Measurements from ENCODE around the gene ZFP3. TPM values are rescaled to one million over a fixed set of nuclear protein-coding genes. Genes with fewer than 3 reads are reported as not detected.
"Not testable (repeated sequence)": the region's sequence is repeated elsewhere in the genome, so short reads cannot be mapped to it uniquely, and the experiment has no call there.

The ZFP3 gene
- total RNA-seq, 1 donor from 2014 or later, result 0.38 TPM

- H3K9me3 Mint-ChIP-seq (ENCODE audit: unreplicated experiment), result no peaks in the 10 kb centered on the region
- TF ChIP-seq, protein P1, sequence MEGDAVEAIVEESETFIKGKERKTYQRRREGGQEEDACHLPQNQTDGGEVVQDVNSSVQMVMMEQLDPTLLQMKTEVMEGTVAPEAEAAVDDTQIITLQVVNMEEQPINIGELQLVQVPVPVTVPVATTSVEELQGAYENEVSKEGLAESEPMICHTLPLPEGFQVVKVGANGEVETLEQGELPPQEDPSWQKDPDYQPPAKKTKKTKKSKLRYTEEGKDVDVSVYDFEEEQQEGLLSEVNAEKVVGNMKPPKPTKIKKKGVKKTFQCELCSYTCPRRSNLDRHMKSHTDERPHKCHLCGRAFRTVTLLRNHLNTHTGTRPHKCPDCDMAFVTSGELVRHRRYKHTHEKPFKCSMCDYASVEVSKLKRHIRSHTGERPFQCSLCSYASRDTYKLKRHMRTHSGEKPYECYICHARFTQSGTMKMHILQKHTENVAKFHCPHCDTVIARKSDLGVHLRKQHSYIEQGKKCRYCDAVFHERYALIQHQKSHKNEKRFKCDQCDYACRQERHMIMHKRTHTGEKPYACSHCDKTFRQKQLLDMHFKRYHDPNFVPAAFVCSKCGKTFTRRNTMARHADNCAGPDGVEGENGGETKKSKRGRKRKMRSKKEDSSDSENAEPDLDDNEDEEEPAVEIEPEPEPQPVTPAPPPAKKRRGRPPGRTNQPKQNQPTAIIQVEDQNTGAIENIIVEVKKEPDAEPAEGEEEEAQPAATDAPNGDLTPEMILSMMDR (IDR thresholded peaks at IDR 0.05; ENCODE audit: unreplicated experiment), result no peak
- peaks cover 5% of the 10 kb centered on the region for H3K27me3 Mint-ChIP-seq (ENCODE audit: unreplicated experiment)
- H3K36me3 Mint-ChIP-seq (ENCODE audit: low read depth, unreplicated experiment), result peaks cover 6% of the 10 kb centered on the region
- no peak for DNase-seq (ENCODE audit: low spot score)
- no peaks in the 10 kb centered on the region for H3K4me1 Mint-ChIP-seq (ENCODE audit: unreplicated experiment)
- no peak overlapping the region for H3K27ac Mint-ChIP-seq (ENCODE audit: unreplicated experiment)
- H3K4me3 Mint-ChIP-seq (ENCODE audit: unreplicated experiment), result no peak overlapping the region
Observed at GRCh38 chr17:5138616-5139457, 60.6 kb downstream of the ZFP3 start.

GRCh38 chr17:5139458-5139732 lies 61.1 kb downstream of the ZFP3 start:
- TF ChIP-seq, protein P1 (IDR thresholded peaks at IDR 0.05; ENCODE audit: unreplicated experiment), result no peak
- Mint-ChIP-seq H3K9me3 (ENCODE audit: unreplicated experiment) (no peaks in the 10 kb centered on the region), H3K27me3 (ENCODE audit: unreplicated experiment) (peaks cover 4% of the 10 kb centered on the region), H3K4me1 (ENCODE audit: unreplicated experiment) (no peaks in the 10 kb centered on the region), H3K36me3 (ENCODE audit: low read depth, unreplicated experiment) (peaks cover 6% of the 10 kb centered on the region), H3K4me3 (ENCODE audit: unreplicated experiment) (no peak overlapping the region), H3K27ac (ENCODE audit: unreplicated experiment) (no peak overlapping the region)
- no peak for DNase-seq (ENCODE audit: low spot score)

DNA sequence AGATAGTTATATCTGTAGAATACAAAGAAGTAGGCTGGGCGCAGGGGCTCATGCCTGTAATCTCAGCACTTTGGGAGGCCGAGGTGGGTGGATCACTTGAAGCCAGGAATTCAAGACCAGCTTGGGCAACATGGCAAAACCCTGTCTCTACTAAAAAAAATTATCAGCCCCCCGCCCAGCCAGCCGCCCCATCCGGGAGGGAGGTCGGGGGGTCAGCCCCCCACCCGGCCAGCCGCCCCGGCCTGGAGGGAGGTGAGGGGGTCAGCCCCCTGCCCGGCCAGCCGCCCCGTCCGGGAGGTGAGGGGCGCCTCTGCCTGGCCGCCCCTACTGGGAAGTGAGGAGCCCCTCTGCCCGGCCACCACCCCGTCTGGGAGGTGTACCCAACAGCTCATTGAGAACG lies 64.6 kb downstream of the ZFP3 start:
- not testable (repeated sequence) for H3K4me3 Mint-ChIP-seq (ENCODE audit: unreplicated experiment); H3K27ac Mint-ChIP-seq (ENCODE audit: unreplicated experiment); DNase-seq (ENCODE audit: low spot score); H3K9me3 Mint-ChIP-seq (ENCODE audit: unreplicated experiment); H3K36me3 Mint-ChIP-seq (ENCODE audit: low read depth, unreplicated experiment); H3K4me1 Mint-ChIP-seq (ENCODE audit: unreplicated experiment); H3K27me3 Mint-ChIP-seq (ENCODE audit: unreplicated experiment)

Other genes starting within 250 kb of the ZFP3 start
- 176 TPM for gene MINK1, start 245.1 kb upstream of the ZFP3 start, total RNA-seq (ENCODE audit: unreplicated experiment)
- 2.3 TPM for gene C17orf107, start 178.9 kb upstream of the ZFP3 start, total RNA-seq (ENCODE audit: unreplicated experiment)
- 1.2 TPM for gene CHRNE, start 175.4 kb upstream of the ZFP3 start, total RNA-seq (ENCODE audit: unreplicated experiment)
- 1.3 TPM for gene GP1BA, start 146.2 kb upstream of the ZFP3 start, total RNA-seq (ENCODE audit: unreplicated experiment)
- gene SLC25A11, start 138.4 kb upstream of the ZFP3 start, total RNA-seq (ENCODE audit: unreplicated experiment), result 47.5 TPM
- gene RNF167, start 138.2 kb upstream of the ZFP3 start, total RNA-seq (ENCODE audit: unreplicated experiment), result 92.3 TPM
- gene PFN1, start 129.9 kb upstream of the ZFP3 start, total RNA-seq (ENCODE audit: unreplicated experiment), result 874 TPM
- 7.3 TPM for gene ENO3, start 127.3 kb upstream of the ZFP3 start, total RNA-seq (ENCODE audit: unreplicated experiment)
- gene SPAG7, start 110.7 kb upstream of the ZFP3 start, total RNA-seq (ENCODE audit: unreplicated experiment), result 67.3 TPM
- 42.3 TPM for gene CAMTA2, start 90.8 kb upstream of the ZFP3 start, total RNA-seq (ENCODE audit: unreplicated experiment)
- gene INCA1, start 80.9 kb upstream of the ZFP3 start, total RNA-seq (ENCODE audit: unreplicated experiment), result 2.2 TPM
- gene KIF1C, start 80.5 kb upstream of the ZFP3 start, total RNA-seq (ENCODE audit: unreplicated experiment), result 127 TPM
- gene SLC52A1, start 43.0 kb upstream of the ZFP3 start, total RNA-seq (ENCODE audit: unreplicated experiment), result 0.21 TPM
- gene ZNF232, start 33.4 kb downstream of the ZFP3 start, total RNA-seq (ENCODE audit: unreplicated experiment), result 43.0 TPM
- gene USP6, start 37.6 kb downstream of the ZFP3 start, total RNA-seq (ENCODE audit: unreplicated experiment), result 5.6 TPM
- gene ZNF594, start 113.4 kb downstream of the ZFP3 start, total RNA-seq (ENCODE audit: unreplicated experiment), result 11.6 TPM
- gene SCIMP, start 156.4 kb downstream of the ZFP3 start, total RNA-seq (ENCODE audit: unreplicated experiment), result not detected
- gene RABEP1, start 203.8 kb downstream of the ZFP3 start, total RNA-seq (ENCODE audit: unreplicated experiment), result 64.8 TPM

Measured in endothelial cell (in vitro differentiated cells).